Retinal pigment epithelial cell (primary cell): Measurements from ENCODE around the gene RAB4B.
"Not testable (repeated sequence)": the region's sequence is repeated elsewhere in the genome, so short reads cannot be mapped to it uniquely, and the experiment has no call there.

ENCODE experiments used
- DNase-seq: peaks from one replicate; pipeline ENCODE4 v3.0.0-alpha.2; 2010; ENCODE audit warnings: low read depth
- H3K4me3 ChIP-seq: 2 replicates; pipeline ENCODE4 v1.5.1; 2011; ENCODE audit warnings: mild to moderate bottlenecking, low read length, control low read depth, moderate library complexity
- CTCF ChIP-seq: conservative IDR thresholded peaks from 2 replicates; pipeline ENCODE4 v1.5.1; 2011; ENCODE audit warnings: low read depth, low read length, control low read depth, inconsistent platforms

The RAB4B gene

GRCh38 chr19:40825460-40826095, 47.5 kb downstream of the RAB4B start:
- not testable (repeated sequence) for DNase-seq, H3K4me3 ChIP-seq

GRCh38 chr19:40826312-40826698, 48.3 kb downstream of the RAB4B start:
- not testable (repeated sequence) for DNase-seq, H3K4me3 ChIP-seq

- not testable (repeated sequence) for DNase-seq, H3K4me3 ChIP-seq
Measured at GRCh38 chr19:40826699-40827385, 48.8 kb downstream of the RAB4B start.

- no peak overlapping the region for H3K4me3 ChIP-seq
- TF ChIP-seq CTCF: no peak
- no peak for DNase-seq
Measured at GRCh38 chr19:40827386-40828247, 49.6 kb downstream of the RAB4B start.

GRCh38 chr19:40829205-40829604, 51.2 kb downstream of the RAB4B start:
- TF ChIP-seq CTCF: no peak
- H3K4me3 ChIP-seq: no peak overlapping the region
- no peak for DNase-seq

- not testable (repeated sequence) for DNase-seq, H3K4me3 ChIP-seq
Measured at GRCh38 chr19:40830741-40831140, 52.7 kb downstream of the RAB4B start.

- no peak for TF ChIP-seq CTCF
- H3K4me3 ChIP-seq: no peak overlapping the region
- DNase-seq: peak; percentile 81
Measured at GRCh38 chr19:40831502-40832430, 53.7 kb downstream of the RAB4B start.

- not testable (repeated sequence) for H3K4me3 ChIP-seq, DNase-seq
Measured at GRCh38 chr19:40832431-40832790, 54.4 kb downstream of the RAB4B start.

- not testable (repeated sequence) for DNase-seq, H3K4me3 ChIP-seq
Measured at GRCh38 chr19:40833728-40834533, 55.9 kb downstream of the RAB4B start.
